ENCODE measurements around the gene TCAF1.
"Not testable (repeated sequence)": the region's sequence is repeated elsewhere in the genome, so short reads cannot be mapped to it uniquely, and the experiment has no call there.

The TCAF1 gene

GRCh38 chr7:143850682-143851081, 51.3 kb downstream of the TCAF1 start:
- DNase-seq, result no peak

GRCh38 chr7:143849785-143850479, 52.0 kb downstream of the TCAF1 start:
- no peak for DNase-seq

- no peak for DNase-seq
These were observed 53.8 kb downstream of the TCAF1 start for GRCh38 chr7:143848192-143848591.

GRCh38 chr7:143846692-143847091, 55.3 kb downstream of the TCAF1 start:
- DNase-seq, result no peak

GRCh38 chr7:143841696-143842095, 60.3 kb downstream of the TCAF1 start:
- not testable (repeated sequence) for DNase-seq

- DNase-seq, result not testable (repeated sequence)
These were observed 61.9 kb downstream of the TCAF1 start for GRCh38 chr7:143840062-143840461.

GRCh38 chr7:143837223-143837622, 64.8 kb downstream of the TCAF1 start:
- peak; percentile 94 for DNase-seq

- DNase-seq, result peak; percentile 93
These were observed 65.4 kb downstream of the TCAF1 start for GRCh38 chr7:143836622-143837021.

GRCh38 chr7:143836088-143836487, 65.9 kb downstream of the TCAF1 start:
- DNase-seq, result not testable (repeated sequence)

- not testable (repeated sequence) for DNase-seq
These were observed 75.4 kb downstream of the TCAF1 start for GRCh38 chr7:143826578-143826977.

GRCh38 chr7:143824295-143825135, 77.5 kb downstream of the TCAF1 start:
- not testable (repeated sequence) for DNase-seq

- DNase-seq, result not testable (repeated sequence)
These were observed 78.2 kb downstream of the TCAF1 start for GRCh38 chr7:143823634-143824294.

- not testable (repeated sequence) for DNase-seq
These were observed 80.3 kb downstream of the TCAF1 start for GRCh38 chr7:143821392-143822277.

GRCh38 chr7:143817873-143818272, 84.1 kb downstream of the TCAF1 start:
- DNase-seq, result not testable (repeated sequence)

GRCh38 chr7:143816471-143817133, 85.4 kb downstream of the TCAF1 start:
- DNase-seq, result not testable (repeated sequence)

- DNase-seq, result not testable (repeated sequence)
These were observed 91.3 kb downstream of the TCAF1 start for GRCh38 chr7:143810639-143811038.

GRCh38 chr7:143806664-143807071, 95.3 kb downstream of the TCAF1 start:
- not testable (repeated sequence) for DNase-seq
